ENCODE measurements around the gene WDR6. TPM values are rescaled to one million over a fixed set of nuclear protein-coding genes. Genes with fewer than 3 reads are reported as not detected.

WDR6 gene
- total RNA-seq, 1 donor, result 75.6 TPM

DNA sequence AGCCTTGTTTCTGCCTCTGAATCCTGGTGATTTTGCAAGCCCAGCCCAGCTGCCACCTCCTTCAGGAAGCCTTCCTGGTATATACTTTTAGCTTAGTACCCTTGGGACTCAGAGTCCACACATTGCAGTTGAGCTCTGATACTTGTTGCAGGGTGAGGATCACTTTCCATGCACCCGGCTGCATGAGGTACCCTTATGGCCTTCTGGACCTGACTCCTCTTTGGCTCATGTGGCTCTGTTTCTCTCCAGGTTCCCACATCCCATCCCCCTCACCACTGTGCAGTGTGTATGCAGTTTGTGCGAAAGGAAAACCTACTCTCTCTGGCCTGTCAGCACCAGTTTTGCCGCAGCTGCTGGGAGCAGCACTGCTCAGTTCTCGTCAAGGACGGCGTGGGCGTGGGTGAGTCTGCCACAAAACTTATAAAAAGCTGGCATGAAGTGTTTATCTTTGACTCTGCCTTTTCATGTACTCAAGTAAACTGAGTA is 40.3 kb upstream of the WDR6 start:
- DNase-seq (ENCODE audit: low read depth), result no peak

DNA sequence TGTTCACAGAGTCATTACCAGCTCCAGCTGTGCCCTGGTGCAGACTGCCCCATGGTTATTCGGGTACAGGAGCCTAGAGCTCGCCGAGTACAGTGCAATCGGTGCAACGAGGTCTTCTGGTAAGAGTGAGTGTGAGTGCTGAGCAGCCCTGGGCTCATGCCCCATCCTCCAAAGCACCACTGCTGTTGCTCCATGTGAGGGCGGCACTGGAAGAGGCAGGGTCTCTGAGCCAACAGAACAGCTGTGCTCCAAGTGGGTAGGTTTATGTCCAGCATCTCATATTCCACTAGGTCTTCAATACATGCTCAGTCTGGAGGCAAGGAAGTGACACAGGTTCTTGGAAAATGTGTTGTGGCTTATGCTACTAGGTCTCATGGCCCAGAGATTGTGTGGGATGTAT is 36.6 kb upstream of the WDR6 start:
- H3K4me3 ChIP-seq (ENCODE audit: low read depth, low read length), result no peak overlapping the region
- no peak for DNase-seq (ENCODE audit: low read depth)
- TF ChIP-seq, protein P1, sequence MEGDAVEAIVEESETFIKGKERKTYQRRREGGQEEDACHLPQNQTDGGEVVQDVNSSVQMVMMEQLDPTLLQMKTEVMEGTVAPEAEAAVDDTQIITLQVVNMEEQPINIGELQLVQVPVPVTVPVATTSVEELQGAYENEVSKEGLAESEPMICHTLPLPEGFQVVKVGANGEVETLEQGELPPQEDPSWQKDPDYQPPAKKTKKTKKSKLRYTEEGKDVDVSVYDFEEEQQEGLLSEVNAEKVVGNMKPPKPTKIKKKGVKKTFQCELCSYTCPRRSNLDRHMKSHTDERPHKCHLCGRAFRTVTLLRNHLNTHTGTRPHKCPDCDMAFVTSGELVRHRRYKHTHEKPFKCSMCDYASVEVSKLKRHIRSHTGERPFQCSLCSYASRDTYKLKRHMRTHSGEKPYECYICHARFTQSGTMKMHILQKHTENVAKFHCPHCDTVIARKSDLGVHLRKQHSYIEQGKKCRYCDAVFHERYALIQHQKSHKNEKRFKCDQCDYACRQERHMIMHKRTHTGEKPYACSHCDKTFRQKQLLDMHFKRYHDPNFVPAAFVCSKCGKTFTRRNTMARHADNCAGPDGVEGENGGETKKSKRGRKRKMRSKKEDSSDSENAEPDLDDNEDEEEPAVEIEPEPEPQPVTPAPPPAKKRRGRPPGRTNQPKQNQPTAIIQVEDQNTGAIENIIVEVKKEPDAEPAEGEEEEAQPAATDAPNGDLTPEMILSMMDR (IDR thresholded peaks at IDR 0.05; ENCODE audit: insufficient read depth, low read depth, low read length), result no peak

More for the DNA sequence above, 40.3 kb upstream of the WDR6 start:
- no peak overlapping the region for H3K4me3 ChIP-seq (ENCODE audit: low read depth, low read length)
- TF ChIP-seq, protein P1 (IDR thresholded peaks at IDR 0.05; ENCODE audit: insufficient read depth, low read depth, low read length), result no peak

DNA sequence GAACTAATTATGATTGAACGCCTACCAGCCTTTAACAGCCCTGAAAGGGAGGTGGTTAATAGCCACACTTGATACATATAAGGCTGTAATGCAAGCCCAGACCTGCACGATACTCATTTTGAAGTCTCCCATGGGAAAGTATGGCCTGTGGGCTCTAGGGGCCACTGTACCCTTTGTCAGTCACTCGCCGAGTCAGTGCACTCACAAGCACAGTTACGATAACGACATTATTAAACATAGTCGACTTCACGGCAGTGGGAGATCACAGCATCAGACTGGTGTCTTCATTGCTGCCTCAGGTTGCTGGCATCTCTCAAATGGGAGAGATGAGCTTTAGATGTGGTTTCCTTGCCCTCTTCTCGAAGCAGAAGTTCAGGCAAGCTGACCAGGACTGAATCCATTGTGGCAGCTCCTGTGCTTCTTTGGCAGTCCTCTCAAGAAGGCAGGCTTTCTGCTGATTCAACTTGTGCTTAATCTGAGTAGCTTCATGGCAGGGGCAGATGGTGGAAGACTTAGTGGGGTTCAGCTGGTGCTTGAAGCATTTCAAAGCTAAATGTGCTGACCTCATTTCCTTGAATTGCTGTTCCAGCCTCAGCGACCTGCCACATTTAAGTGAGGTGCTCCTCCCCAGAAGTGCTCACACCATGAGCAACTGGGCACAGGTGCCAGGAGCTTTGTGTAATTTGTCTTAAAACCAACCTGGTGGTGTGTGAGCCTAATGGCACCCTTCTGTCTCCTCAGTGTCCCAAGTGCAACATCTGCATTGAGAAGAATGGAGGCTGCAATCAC is 32.9 kb upstream of the WDR6 start:
- H3K4me3 ChIP-seq (ENCODE audit: low read depth, low read length), result no peak overlapping the region
- no peak for DNase-seq (ENCODE audit: low read depth)
- TF ChIP-seq, protein P1 (IDR thresholded peaks at IDR 0.05; ENCODE audit: insufficient read depth, low read depth, low read length), result no peak

DNA sequence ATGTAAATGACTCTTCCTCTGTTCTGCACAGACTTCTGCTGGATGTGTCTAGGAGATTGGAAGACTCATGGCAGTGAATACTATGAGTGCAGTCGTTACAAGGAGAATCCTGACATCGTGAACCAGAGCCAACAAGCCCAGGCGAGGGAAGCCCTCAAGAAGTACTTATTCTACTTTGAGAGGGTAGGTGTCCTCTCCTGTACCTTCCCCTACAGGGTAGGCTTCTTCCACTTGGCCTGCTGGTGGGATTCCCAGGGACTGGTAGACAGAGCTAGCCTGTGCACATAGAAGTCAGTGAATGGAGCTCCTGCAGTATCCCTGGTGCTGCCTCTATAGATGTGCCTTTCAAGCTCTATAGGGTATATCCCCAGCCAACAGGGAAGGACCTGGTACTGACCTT is 27.7 kb upstream of the WDR6 start:
- DNase-seq (ENCODE audit: low read depth), result no peak
- TF ChIP-seq, protein P1 (IDR thresholded peaks at IDR 0.05; ENCODE audit: insufficient read depth, low read depth, low read length), result no peak
- no peak overlapping the region for H3K4me3 ChIP-seq (ENCODE audit: low read depth, low read length)

DNA sequence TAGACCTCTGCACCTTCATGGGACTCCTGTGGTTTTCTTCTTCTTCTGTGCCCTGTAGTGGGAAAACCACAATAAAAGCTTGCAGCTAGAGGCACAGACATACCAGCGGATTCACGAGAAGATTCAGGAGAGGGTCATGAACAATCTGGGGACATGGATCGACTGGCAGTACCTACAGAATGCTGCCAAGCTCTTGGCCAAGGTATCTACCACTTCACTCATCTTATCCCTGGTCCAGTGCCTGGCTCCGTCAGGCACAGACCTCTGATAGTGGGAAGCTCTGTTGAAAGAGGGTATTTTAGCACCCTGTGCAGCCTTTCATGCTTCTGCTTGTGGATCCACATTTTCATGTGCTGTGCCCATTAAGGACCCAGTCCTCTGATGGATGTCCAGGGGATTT is 26.9 kb upstream of the WDR6 start:
- TF ChIP-seq, protein P1 (IDR thresholded peaks at IDR 0.05; ENCODE audit: insufficient read depth, low read depth, low read length), result no peak
- DNase-seq (ENCODE audit: low read depth), result no peak

DNA sequence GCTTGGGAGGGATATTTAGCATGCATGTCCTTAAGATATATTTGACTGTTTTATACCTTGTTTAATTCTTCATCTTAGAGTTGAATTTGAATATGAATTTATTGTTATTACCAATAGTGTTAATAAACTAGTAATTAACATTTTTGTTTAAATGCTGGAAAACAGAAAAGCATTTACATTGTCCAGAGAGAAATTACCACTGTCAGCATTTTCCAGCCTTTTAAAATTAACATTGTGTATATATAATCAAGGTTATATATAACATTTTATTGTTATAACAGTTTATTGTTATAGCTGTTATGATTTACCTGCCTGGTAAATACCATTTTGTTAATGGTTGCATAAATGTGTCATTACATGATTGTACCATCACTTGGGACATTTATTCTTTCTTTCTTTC is 25.2 kb upstream of the WDR6 start:
- TF ChIP-seq, protein P1 (IDR thresholded peaks at IDR 0.05; ENCODE audit: insufficient read depth, low read depth, low read length), result no peak
- DNase-seq (ENCODE audit: low read depth), result no peak
- H3K4me3 ChIP-seq (ENCODE audit: low read depth, low read length), result no peak overlapping the region

More for the DNA sequence above, 26.9 kb upstream of the WDR6 start:
- no peak overlapping the region for H3K4me3 ChIP-seq (ENCODE audit: low read depth, low read length)
